Stimulated activated CD4-positive, alpha-beta T cell treated with anti-CD3 and anti-CD28 coated beads, Interleukin-12 subunit alpha, Interleukin-12 subunit beta, amount 100 ng/mL, for 48 hours (primary cell): ENCODE measurements around the gene LHCGR.

Source experiments
- DNase-seq, 3 donors: peaks; one replicate each; pipeline ENCODE4 v3.0.0-alpha.2; 2020; ENCODE audit warnings: low read depth in 2 of 3, low spot score in 1 of 3

The LHCGR gene

DNA sequence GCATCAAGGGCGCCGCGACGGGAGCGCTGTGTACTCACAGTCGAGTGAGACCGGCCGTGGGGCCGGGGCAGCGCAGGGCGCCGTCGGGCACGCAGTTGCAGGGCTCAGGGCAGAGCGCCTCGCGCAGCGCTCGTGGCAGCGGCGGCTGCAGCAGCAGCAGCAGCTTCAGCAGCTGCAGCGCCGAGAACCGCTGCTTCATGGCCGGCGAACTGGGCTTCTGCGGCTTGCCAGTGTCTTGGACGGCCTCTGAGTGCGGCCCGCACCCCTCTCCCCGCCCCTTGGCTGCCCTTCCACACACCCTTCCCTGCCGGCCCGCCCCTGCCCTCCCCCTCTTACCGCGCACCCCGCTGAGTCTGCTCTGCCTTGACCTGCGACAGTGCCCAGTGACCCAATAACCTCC is at the start of gene LHCGR:
Gene LHCGR (minus strand): TSS at position 252 of the 400 bp plus-strand sequence. CDS start 53 bp downstream, at position 199.
- no peak for DNase-seq

DNA sequence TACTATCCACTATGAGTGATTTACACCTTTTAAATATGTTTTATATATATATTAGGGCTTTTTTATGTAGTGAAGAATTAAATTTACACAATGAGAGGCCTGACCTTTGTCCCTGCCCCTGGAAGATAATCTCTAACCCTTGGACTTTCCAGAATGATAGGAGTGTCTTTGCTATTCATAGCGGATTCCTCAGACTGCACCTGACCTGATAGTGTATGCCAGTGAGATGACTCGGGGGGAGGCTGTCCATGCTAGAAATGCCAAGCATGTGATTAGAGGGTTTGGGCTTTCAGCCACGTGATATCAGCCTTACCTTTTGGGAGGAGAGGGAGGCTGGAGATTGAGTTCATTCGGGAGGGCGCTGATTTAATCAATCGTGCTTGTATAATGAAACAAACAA is 44.1 kb upstream of the LHCGR start:
- no peak for DNase-seq

DNA sequence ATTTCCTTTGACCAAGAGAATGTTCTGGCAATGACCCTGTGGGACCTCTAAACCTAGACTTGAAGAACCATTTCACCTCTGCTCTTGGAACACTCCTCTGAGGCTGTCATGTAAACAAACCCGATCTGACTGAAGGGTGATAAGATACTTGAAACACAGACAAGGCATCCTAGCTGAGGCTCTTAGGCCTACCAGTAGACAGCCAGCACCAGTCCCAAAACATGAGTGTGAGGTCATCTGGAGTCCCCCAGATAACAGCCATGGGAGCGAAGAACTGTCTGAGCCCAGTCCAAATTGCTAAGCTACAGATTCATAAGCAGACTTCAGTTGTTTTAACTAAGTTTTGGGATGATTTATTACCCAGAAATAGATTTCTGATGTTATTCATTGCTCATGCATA is 39.5 kb upstream of the LHCGR start:
- no peak for DNase-seq

DNA sequence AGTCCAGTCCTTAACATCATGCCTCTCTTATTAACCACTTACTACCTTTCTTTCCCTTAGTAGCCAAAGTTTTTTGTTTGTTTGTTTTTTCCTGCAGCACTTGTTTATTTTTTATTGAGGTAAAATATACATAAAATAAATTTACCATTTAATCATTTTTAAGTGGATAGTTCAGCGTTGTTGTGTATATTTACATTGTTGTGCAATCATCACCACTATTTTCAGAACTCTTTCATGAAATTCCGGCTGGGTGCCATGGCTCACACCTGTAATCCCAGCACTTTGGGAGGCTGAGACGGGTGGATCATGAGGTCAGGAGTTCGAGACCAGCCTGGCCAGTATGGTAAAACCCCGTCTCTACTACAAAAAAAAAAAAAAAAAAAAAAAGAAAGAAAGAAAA is 38.1 kb upstream of the LHCGR start:
- DNase-seq: no peak

DNA sequence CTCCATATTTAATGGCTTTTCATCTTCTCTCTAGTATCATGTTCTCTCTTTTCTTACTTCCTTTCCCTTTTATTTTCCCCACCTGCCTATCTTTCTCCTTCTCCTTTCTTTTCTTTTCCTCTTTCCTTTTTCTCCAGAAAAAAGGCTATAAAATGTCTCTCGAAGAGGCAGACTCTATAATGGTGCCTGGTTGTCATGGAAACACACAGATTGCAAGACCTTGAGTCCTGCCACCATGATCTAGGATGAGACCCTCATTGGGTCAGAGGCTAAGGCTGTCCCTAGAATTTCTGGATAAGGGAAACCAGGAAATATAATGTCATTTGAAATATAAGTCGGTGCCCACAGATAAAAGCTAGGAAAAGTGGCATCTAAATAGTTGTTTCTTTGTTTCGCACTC is 36.5 kb upstream of the LHCGR start:
- DNase-seq: no peak

DNA sequence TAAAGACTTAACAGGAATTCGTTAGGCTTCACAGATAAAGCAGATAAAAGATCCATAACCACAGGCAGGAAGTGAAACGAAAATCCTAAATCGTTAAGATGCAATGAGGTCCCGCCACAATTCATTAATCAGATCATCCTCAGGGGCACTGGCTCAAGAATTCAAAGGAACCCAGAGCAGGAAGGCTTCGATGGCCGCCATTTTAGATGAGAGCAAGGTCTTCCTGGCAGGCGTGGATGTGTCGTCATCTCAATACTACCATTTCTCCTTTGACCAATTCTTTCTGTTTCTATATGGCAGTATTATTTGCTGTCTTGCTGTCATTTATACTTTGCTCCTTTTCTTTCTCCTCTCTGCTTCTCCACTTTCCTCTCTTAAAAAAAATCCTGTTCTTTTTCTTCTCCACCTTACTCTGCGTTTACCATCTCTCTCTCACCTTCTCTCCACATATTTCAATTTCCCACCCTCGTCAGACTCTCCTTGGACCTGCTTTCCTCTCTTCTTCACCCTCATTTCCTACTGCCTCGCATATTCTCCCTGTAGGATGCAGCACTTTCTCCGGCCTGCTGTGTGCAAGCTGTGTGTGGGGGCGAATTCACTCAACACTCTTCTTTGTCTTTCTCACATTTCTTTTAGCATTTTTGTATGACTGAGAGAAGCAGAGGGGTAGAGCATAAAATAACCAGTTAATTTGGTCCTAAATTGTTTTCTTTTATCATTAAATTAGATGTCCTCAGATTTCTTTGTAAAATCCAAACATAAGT is 35.1 kb upstream of the LHCGR start:
- no peak for DNase-seq

DNA sequence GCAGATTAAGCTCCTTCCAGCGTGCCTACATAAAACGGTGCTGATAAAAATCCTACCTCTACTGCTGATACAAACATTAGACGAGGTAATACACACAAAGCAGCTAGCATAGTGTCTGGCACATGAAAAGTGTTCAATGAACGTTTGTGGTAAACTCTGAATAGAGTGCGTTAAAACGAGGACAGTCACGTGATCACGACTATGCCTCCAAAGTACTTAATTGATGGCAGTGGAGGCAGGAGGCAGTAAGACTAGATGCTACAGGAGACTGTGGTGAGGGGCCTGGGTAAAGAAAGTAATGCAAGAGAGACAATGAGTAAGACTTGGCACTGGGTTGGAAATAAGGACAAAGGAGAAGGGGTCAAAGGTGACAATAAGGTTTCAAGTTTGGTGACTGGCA is 32.1 kb upstream of the LHCGR start:
- no peak for DNase-seq

DNA sequence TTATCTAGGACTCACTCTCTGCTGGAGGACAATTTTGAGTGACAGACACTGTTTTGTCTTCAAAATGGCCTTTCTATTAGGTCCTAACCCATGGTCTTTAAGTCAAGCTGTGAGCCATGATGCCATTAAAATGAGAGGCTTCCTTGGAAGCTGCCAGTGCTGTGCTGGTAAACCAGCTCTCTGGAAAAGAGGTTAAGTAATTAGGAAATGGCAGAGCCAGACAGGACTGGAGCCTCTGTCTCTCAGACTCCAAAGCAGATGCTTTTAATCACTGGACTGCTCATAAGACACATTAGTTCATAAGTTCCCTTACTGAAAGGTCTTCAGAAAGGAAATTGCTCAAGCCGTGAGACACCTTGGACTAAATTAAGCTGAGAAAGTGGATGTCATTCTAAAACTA is 25.8 kb upstream of the LHCGR start:
- no peak for DNase-seq

DNA sequence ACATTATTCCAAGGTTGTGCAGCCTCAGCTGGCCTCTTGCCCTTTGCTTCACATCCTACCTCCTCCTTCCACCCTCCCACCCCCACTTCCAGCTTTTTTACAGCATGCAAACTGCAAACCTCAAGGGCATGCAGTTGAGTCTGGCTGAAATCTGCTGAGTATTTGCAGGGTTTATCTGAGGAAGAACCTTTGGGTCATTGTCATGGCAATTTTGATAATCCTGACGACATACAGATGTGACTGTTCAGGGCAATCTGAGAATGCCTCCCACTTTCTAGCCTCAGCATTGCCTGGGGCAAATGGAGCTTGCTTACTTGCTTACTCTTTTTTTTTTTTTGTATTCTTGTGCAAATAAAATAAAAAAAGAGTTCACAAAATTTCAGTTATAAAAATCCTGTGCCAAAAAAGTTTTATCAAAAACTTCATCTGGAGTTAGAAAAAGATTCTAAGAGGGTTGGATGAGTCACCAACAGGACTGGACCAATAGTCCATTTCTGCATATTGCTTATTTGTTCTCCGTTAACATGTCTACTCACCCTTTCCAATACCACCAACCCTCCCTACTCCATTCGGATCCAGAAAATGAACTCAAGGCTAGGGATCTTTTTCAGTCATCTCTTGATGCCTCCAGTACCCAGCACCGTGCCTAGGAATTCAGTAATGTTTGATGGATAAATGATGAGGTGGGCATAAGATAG is 23.6 kb upstream of the LHCGR start:
- DNase-seq: no peak

DNA sequence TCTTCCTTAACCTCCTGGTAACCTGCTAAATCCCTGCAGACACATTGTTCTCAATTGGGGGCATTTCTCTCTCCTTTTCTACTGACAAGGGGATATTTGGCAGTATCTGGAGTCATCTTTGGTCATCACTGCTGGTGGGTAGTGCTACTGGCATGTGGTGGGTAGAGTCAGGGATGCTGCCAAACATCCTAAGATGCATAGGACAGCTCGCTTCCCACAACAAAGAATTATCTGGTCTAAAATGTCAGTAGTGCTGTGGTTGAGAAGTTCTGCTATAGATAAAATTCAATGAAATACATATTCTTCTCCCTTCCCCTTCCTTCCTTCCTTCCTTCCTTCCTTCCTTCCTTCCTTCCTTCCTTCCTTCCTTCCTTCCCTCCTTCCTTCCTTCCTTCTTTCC is 18.7 kb upstream of the LHCGR start:
- no peak for DNase-seq

DNA sequence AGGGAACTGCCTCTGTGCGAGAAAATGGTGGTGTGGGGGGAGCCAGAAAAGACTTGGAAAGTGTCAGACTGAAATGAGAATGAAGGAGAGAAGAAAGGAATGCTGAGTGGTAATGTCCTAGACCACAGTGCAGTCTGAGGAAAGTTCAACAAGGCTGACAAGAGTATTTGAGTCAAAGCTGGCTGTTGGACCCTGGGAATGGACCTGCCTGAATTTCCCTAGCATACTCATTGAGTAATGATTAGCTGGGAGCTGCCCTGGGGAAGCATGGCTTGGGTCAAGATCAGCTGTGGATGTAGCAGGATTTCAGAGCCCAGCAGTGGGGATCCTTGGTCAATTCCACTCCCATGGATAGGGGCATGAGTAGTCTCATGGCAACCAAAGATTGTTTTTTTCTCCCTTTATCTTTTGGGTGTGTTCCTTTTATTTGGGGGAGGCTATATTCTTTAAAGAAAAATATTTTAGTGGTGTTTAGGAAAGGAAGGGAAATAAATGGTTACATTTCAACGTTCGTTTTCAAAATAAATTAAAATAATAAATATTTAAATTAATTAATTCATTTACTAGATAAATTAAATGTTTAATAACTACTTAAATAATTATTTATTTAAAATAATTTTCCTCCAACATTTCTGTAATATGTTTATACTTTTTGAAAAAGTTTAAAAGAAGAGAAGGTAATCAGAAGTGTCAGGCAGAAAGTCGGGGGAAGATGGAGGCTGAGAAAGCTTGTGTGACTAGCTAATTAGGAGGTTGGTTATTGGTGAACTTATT is 15.9 kb upstream of the LHCGR start:
- no peak for DNase-seq

DNA sequence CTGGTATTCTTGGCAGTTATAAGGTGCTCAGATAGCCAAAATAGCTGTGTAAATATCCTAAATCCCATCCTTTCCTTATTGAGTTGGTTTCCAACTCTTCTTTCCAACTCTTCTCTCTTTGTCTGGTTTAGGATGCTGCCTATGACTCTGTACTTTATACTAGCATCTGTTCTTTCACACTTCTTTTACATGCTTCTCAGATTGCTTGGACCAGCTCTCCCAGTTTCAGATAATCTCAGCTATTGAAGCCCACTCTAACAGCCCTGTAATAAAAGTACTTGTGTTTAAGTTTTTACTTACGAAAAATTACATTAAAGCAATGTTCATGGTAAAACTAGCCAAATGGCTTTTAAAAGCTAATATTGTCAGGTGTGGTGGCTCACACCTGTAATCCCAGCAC is 14.7 kb upstream of the LHCGR start:
- DNase-seq: no peak

DNA sequence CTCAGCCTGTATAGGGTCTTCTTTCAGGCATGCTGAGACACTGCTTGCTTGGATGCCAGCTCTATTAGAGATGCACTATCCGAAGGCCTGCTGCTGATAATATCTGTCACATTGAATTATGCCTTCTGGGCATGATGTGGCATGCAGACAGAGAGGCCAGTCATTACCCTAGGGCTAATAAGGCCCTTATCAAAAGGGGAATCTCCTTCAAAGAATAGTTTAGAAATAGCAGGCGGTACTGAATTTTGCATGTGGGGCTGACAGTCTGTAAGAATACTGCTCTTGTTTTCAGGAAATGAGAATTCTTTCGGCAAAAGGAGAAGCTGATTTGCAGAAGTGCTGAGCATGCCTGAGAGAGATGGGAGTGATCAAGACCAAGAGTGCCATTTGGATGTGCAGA is 13.1 kb upstream of the LHCGR start:
- DNase-seq: no peak

DNA sequence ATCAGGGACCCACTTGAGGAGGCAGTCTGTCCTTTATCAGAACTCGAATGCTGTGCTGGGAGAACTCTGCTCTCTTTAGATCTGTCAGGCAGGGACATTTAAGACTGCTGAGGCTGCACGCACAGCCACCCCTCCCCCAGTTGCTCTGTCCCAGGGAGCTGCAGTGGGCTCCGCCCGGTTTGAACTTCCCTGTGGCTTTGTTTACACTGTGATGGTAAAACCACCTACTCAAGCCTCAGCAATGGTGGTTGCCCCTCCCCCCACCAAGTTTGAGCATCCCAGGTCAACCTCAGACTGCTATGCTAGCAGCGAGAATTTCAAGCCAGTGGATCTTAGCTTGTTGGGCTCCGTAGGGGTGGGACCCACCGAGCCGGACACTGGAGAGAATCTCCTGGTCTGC is 11.8 kb upstream of the LHCGR start:
- DNase-seq: no peak

DNA sequence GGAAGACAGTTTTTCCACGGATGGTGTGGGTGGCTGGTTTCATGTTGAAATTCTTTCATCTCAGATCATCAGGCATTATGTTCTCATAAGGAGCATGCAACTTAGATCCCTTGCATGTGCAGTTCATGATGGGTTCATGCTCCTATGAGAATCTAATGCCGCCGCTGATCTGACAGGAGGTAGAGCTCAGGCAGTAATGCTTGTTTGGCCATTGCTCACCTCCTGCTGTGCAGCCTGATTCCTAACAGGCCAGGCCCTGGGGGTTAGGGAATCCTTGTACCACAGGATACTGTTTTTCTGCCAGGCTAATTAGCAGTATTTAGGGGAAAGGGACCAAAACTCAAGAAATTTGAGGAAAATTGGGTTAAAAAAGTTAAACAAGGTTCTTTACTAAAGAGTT is 5.3 kb upstream of the LHCGR start:
- DNase-seq: no peak

DNA sequence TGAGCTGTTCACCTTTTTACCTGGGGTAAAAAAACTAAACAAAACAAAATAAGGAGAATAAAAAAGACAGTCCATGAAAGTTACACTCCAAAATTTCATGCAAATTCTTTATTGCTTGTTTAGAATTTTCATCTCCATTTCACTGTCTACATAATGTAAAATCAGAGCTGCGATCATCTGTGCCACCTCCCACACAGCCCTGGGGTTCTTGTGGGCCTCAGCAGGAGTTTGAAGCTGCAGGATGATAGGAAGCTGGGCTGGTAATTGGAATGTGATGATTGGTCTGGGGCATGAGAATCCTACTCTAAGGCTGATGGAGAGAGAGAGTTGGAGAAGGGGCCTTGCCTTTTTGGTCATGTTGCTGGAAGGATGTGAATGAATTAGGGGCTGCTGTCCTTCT is 4.2 kb upstream of the LHCGR start:
- DNase-seq: no peak

DNA sequence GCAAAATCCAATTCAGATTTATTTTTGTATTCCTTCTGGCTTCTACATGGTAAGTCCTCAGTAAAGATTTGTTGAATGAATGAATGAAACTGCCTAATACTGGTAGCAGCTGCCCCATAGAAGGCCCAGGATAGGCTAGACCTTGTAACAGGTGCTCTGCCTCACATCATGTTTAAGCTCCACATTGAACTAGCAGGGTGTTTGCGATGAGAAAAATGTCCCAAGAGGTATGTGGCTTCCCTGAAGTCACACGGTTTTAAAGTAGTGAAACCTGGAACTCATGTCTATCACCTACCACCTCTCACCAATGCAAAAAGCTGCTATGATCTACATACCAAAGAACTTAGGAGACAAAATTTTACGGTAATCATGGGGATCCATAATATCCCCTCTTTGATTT is 765 bp upstream of the LHCGR start:
- DNase-seq: no peak

DNA sequence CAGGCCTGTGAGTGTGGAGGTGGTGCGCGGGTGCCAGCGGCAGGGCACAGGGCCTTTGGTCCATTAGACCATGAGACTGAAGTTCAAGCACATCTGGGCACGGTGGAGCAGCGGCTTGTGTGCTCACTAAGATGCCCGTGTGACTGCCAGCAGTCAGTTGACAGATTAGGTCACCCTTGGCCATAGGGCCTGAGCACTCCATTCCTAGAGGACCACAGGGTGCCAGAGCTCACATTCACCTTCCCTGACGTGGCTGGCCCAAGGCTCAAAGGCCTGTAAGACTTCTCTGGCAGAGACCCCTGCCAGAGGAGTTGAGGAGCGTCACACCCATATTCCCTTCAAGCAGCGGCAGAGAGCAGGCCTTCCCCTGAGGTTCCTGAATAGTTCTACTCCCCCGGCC is 650 bp downstream of the LHCGR start:
- no peak for DNase-seq

DNA sequence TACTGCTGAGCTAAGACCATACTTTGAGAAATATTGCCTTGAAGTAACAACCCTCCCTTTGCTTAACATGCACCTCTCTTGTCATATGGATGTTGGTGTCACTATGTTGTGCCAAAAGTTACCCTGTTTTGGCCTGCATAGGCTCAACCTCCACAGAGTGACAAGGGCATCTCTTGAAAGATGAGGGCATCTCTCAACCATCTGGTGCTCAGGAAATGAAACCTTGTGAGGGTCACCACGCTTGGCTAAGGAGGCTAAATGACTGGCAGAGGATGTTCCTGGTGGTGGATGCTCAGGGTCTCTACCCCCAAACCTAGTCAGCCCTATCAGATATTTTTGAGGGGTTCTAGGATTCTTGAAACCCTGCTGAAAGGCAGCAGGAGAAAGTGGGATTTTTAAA is 2.3 kb downstream of the LHCGR start:
- no peak for DNase-seq

DNA sequence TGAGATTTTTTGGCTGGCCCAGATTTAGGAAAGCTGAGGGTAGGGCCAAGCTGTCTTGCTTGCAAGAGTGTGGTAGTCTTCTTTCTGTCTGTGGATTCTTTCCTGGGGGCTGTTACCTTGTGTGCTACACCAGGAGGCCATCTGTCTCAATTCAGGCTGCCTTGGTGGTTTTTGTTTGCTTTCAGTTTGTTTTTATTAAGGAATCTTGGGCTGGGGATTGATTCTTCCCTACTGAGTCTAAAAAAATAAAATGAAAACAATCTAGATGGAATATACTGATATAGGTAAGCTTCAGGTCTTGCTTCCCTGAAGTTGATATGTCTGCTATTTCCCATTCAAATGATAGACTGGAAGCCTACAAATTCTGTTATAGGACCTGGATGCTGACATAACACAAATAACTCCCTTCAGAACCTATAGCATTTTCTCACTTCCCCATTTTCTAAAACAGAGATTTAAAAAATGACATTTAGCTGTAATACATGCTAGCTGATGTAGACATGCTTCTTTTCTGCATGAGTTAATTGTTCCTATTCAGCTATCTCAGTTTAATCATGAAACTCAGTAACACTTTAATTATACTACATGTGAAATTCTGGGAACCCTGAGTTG is 5.3 kb downstream of the LHCGR start:
- no peak for DNase-seq

DNA sequence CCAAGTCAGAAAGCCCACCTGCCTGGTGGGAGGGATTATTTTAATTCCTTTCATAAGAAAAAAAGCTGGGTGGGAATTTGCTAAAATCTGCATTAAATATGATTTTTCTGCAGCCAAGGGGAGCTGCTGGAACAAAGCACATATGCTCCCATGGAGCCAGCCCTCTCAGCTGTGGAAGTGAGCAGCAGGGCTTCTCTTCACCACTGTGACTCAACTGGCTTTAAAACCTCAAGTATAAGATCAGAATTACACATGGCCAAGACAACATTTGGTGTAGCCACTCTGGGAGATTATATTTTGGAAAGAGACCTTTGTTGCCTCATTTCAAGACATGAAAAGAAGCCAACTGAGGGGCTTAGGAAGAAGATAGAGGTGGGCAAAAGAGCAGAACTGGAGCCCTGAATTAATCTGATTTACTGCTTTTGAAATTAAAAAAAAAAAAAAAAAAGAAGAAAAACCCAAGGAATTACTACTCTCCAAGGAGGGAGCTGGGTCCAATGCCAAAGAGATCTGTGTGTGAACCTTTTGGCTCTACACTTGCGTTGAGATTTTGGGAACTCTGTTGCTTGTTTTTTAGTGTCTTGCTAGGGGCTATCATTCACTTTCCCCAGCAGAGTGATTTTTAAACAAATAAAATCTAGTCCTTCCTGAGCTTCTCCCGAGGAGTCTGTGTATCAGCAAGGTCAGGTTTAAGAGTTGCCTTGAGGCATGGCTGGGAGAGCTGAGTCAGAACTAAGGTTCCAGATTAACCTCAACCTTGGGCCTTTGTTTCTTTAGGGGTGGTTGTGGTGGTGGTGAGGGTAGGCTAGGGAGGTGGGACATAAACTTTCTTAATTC is 6.0 kb downstream of the LHCGR start:
- DNase-seq: no peak
